Adrenal gland (tissue), 5 donors: Measurements from ENCODE around the gene EIF4G3.

Source experiments
- CTCF ChIP-seq, 6 experiments: fragments of 450-650 bp in 4 of 6; fragments of 200-600 bp in 2 of 6; sonication (generic) in 1 of 6; IDR thresholded peaks; 1 replicate in 5 of 6; 2 replicates in 1 of 6; pipeline versions ENCODE4 v1.5.1 to v1.8.0; 2016 to 2021; ENCODE audit warnings: antibody characterized with exemption in 6 of 6, mild to moderate bottlenecking in 2 of 6, moderate library complexity in 1 of 6
- POLR2A ChIP-seq, 2 donors: fragments of 450-650 bp; IDR thresholded peaks; one replicate each; pipeline ENCODE4 v1.6.1; 2017; ENCODE audit warnings: antibody characterized with exemption in 2 of 2, mild to moderate bottlenecking in 2 of 2, moderate library complexity in 1 of 2
- donor health status: DM: no; HTN: no; CAD: no.

DNA sequence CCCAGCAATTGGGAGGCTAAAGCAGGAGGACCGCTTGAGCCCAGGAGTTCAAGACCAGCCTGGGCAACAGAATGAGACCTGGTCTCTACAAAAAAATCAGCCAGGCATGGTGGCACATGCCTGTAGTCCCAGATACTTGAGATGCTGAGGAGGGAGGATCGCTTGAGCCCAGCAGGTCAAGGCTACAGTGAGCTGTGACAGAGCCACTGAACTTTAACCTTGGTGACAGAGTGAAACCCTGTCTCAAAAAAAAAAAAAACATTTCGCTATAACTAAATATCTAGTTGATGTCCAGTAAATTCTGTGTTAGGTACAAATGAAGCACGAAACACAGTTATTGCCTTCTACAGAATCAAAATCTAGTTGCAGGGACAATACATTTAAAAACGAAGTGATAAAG, 293.9 kb downstream of the EIF4G3 start:
- TF ChIP-seq CTCF (IDR thresholded peaks at IDR 0.05) (no peak), POLR2A (IDR thresholded peaks at IDR 0.05) (no peak)
